Neural progenitor cell (in vitro differentiated cells): Measurements from ENCODE around the gene TMEM218. TPM values are rescaled to one million over a fixed set of nuclear protein-coding genes. Genes with fewer than 3 reads are reported as not detected.

ENCODE experiments used
- DNase-seq: peaks from one replicate; pipeline ENCODE4 v3.0.0-alpha.2; 2016; ENCODE audit warnings: low spot score
- H2AFZ ChIP-seq: fragments of 200-600 bp; sonication (generic); replicated peaks from 2 replicates; pipeline ENCODE4 v1.6.1; 2016; ENCODE audit warnings: antibody characterized with exemption
- H3F3A ChIP-seq: fragments of 200-600 bp; sonication (generic); 2 replicates; pipeline ENCODE4 v1.6.1; 2016; ENCODE audit warnings: antibody characterized with exemption, low read depth
- H3K27ac ChIP-seq: fragments of 200-600 bp; sonication (generic); 2 replicates; pipeline ENCODE4 v1.5.1; 2016; ENCODE audit warnings: mild to moderate bottlenecking
- H3K27me3 ChIP-seq: fragments of 200-600 bp; sonication (generic); 2 replicates; pipeline ENCODE4 v1.6.1; 2016; ENCODE audit warnings: mild to moderate bottlenecking, moderate library complexity
- H3K36me3 ChIP-seq: fragments of 200-600 bp; sonication (generic); 2 replicates; pipeline ENCODE4 v1.5.1; 2016
- H3K4me1 ChIP-seq: fragments of 200-600 bp; sonication (generic); 2 replicates; pipeline ENCODE4 v1.6.1; 2016; ENCODE audit warnings: mixed run types
- H3K4me2 ChIP-seq: fragments of 200-600 bp; sonication (generic); 2 replicates; pipeline ENCODE4 v1.6.1; 2016
- H3K4me3 ChIP-seq: fragments of 200-600 bp; sonication (generic); 2 replicates; pipeline ENCODE4 v1.5.1; 2016
- H3K79me2 ChIP-seq: fragments of 200-600 bp; sonication (generic); 2 replicates; pipeline ENCODE4 v1.6.1; 2016; ENCODE audit warnings: low read depth
- H3K9ac ChIP-seq: fragments of 200-600 bp; sonication (generic); 2 replicates; pipeline ENCODE4 v1.6.1; 2016
- H3K9me3 ChIP-seq: fragments of 200-600 bp; sonication (generic); 2 replicates; pipeline ENCODE4 v1.5.1; 2016; ENCODE audit warnings: low read depth
- H4K20me1 ChIP-seq: fragments of 200-600 bp; sonication (generic); 2 replicates; pipeline ENCODE4 v1.6.1; 2016; ENCODE audit warnings: low read depth
- H3K27ac Mint-ChIP-seq: 3 replicates; pipeline ENCODE4 v1.8.0; 2021; ENCODE audit warnings: mixed read lengths
- H3K27me3 Mint-ChIP-seq: 2 replicates; pipeline ENCODE4 v1.8.0; 2022; ENCODE audit warnings: low read depth, mild to moderate bottlenecking, inconsistent platforms, moderate library complexity, mixed read lengths; ENCODE audit not compliant: insufficient read depth
- H3K36me3 Mint-ChIP-seq: 3 replicates; pipeline ENCODE4 v1.8.0; 2021; ENCODE audit warnings: mixed read lengths
- H3K4me1 Mint-ChIP-seq: 3 replicates; pipeline ENCODE4 v1.8.0; 2021; ENCODE audit warnings: mixed read lengths
- H3K4me3 Mint-ChIP-seq: 3 replicates; pipeline ENCODE4 v1.8.0; 2021; ENCODE audit warnings: mild to moderate bottlenecking, moderate library complexity, mixed read lengths
- H3K9me3 Mint-ChIP-seq: 3 replicates; pipeline ENCODE4 v1.8.0; 2020; ENCODE audit warnings: mixed read lengths
- CTCF ChIP-seq: fragments of 200-600 bp; sonication (generic); IDR thresholded peaks from 2 replicates; pipeline ENCODE4 v1.5.1; 2017; ENCODE audit warnings: antibody characterized with exemption, mild to moderate bottlenecking
- EZH2 ChIP-seq: fragments of 200-600 bp; sonication (generic); IDR thresholded peaks from 2 replicates; pipeline ENCODE4 v1.6.1; 2017; ENCODE audit warnings: antibody characterized with exemption, mild to moderate bottlenecking, moderate library complexity
- EZH2phosphoT487 ChIP-seq: fragments of 200-600 bp; sonication (generic); IDR thresholded peaks from 2 replicates; pipeline ENCODE4 v1.6.1; 2017; ENCODE audit warnings: antibody characterized with exemption
- total RNA-seq: library from RNA; depleted of rRNA; stranded (reverse); fragments of >200 nt; gene quantifications from 2 replicates; pipeline ENCODE4 v1.2.3, GENCODE V29; 2015; ENCODE audit warnings: low replicate concordance

TMEM218 gene
- total RNA-seq, 1 donor from 2014 or later: 44.1 TPM

GRCh38 chr11:125064070-125064469, 47.4 kb downstream of the TMEM218 start:
- H3K27me3 Mint-ChIP-seq: peaks cover 21% of the 10 kb centered on the region

GRCh38 chr11:125063429-125064043, 47.9 kb downstream of the TMEM218 start:
- H2AFZ ChIP-seq: peak overlapping the region; percentile 80
- no peaks in the 10 kb centered on the region for H3K36me3 ChIP-seq
- H3K79me2 ChIP-seq: no peaks in the 10 kb centered on the region
- H3K9ac ChIP-seq: no peak overlapping the region
- peaks cover 21% of the 10 kb centered on the region for H3K27me3 Mint-ChIP-seq
- H3F3A ChIP-seq: peaks cover 6% of the 10 kb centered on the region
- peak overlapping the region; percentile 76 for H3K4me3 Mint-ChIP-seq
- H3K27ac ChIP-seq: no peak overlapping the region
- no peak overlapping the region for H3K27ac Mint-ChIP-seq
- DNase-seq: peak; percentile 50
- TF ChIP-seq CTCF: no peak
- no peak for TF ChIP-seq EZH2
- TF ChIP-seq EZH2phosphoT487: no peak
- no peaks in the 10 kb centered on the region for H3K36me3 Mint-ChIP-seq
- H3K27me3 ChIP-seq: peaks cover 68% of the 10 kb centered on the region
- peaks cover 7% of the 10 kb centered on the region for H3K4me1 ChIP-seq
- H3K4me3 ChIP-seq: peak overlapping the region; percentile 61
- no peaks in the 10 kb centered on the region for H3K4me1 Mint-ChIP-seq
- H3K9me3 ChIP-seq: no peaks in the 10 kb centered on the region
- H3K9me3 Mint-ChIP-seq: no peaks in the 10 kb centered on the region
- peak overlapping the region; percentile 79 for H3K4me2 ChIP-seq
- no peaks in the 10 kb centered on the region for H4K20me1 ChIP-seq

More at GRCh38 chr11:125064070-125064469, 47.4 kb downstream of the TMEM218 start:
- H2AFZ ChIP-seq: peak overlapping the region; percentile 80
- no peak overlapping the region for H3K27ac ChIP-seq
- H3K36me3 ChIP-seq: no peaks in the 10 kb centered on the region
- H3K9me3 ChIP-seq: no peaks in the 10 kb centered on the region
- peaks cover 6% of the 10 kb centered on the region for H3F3A ChIP-seq
- no peaks in the 10 kb centered on the region for H3K79me2 ChIP-seq
- Mint-ChIP-seq H3K36me3 (no peaks in the 10 kb centered on the region), H3K27ac (no peak overlapping the region), H3K9me3 (no peaks in the 10 kb centered on the region), H3K4me1 (no peaks in the 10 kb centered on the region), H3K4me3 (peak overlapping the region; percentile 76)
- peaks cover 7% of the 10 kb centered on the region for H3K4me1 ChIP-seq
- H3K4me2 ChIP-seq: peak overlapping the region; percentile 79
- TF ChIP-seq CTCF (no peak), EZH2phosphoT487 (no peak), EZH2 (no peak)
- H3K4me3 ChIP-seq: peak overlapping the region; percentile 61
- H3K27me3 ChIP-seq: peaks cover 68% of the 10 kb centered on the region
- DNase-seq: no peak
- no peak overlapping the region for H3K9ac ChIP-seq
- H4K20me1 ChIP-seq: no peaks in the 10 kb centered on the region

GRCh38 chr11:125062931-125063428, 48.4 kb downstream of the TMEM218 start, which contains the start of gene SLC37A2:
Gene SLC37A2, plus strand, starts transcription at chr11:125063305. Its CDS starts 63 bp downstream, at chr11:125063368.
- no peak within 1 kb of the TSS for H3K27ac Mint-ChIP-seq
- H3K9ac ChIP-seq: no peak within 1 kb of the TSS
- H3K4me1 ChIP-seq: peaks cover 7% of the 10 kb centered on the region
- H3K27me3 Mint-ChIP-seq: peaks cover 21% of the 10 kb centered on the region
- H3K27me3 ChIP-seq: peaks cover 68% of the 10 kb centered on the region
- no peak within 1 kb of the TSS for H3K27ac ChIP-seq
- H3K36me3 ChIP-seq: no peaks in the 10 kb centered on the region
- peaks cover 6% of the 10 kb centered on the region for H3F3A ChIP-seq
- H3K79me2 ChIP-seq: no peaks in the 10 kb centered on the region
- H2AFZ ChIP-seq: peak within 1 kb of the TSS; percentile 80
- no peaks in the 10 kb centered on the region for H4K20me1 ChIP-seq
- TF ChIP-seq EZH2phosphoT487 (no peak), CTCF (peak; percentile 42), EZH2 (no peak)
- peak within 1 kb of the TSS; percentile 79 for H3K4me2 ChIP-seq
- peak within 1 kb of the TSS; percentile 85 for H3K4me3 Mint-ChIP-seq
- H3K9me3 ChIP-seq: no peaks in the 10 kb centered on the region
- peak; percentile 90 for DNase-seq
- H3K4me1 Mint-ChIP-seq: no peaks in the 10 kb centered on the region
- peak within 1 kb of the TSS; percentile 61 for H3K4me3 ChIP-seq
- no peaks in the 10 kb centered on the region for H3K9me3 Mint-ChIP-seq
- no peaks in the 10 kb centered on the region for H3K36me3 Mint-ChIP-seq
